ENCODE measurements around the gene SNAI3.

Gene SNAI3

GRCh38 chr16:88645455-88645854 is 40.9 kb downstream of the SNAI3 start:
- TF ChIP-seq POLR2A (IDR thresholded peaks at IDR 0.05; ENCODE audit: low read length) (no peak), GATA1 (IDR thresholded peaks at IDR 0.05; ENCODE audit: low read depth, low read length) (no peak)
- no peak for DNase-seq

GRCh38 chr16:88643644-88643932 is 42.7 kb downstream of the SNAI3 start:
- TF ChIP-seq GATA1 (IDR thresholded peaks at IDR 0.05; ENCODE audit: low read depth, low read length), result no peak
- TF ChIP-seq POLR2A (IDR thresholded peaks at IDR 0.05; ENCODE audit: low read length), result no peak

GRCh38 chr16:88642881-88643643 is 43.2 kb downstream of the SNAI3 start:
- no peak for DNase-seq
- TF ChIP-seq GATA1 (IDR thresholded peaks at IDR 0.05; ENCODE audit: low read depth, low read length) (no peak), POLR2A (IDR thresholded peaks at IDR 0.05; ENCODE audit: low read length) (no peak)

More at GRCh38 chr16:88643644-88643932, 42.7 kb downstream of the SNAI3 start:
- DNase-seq, result no peak

GRCh38 chr16:88640498-88641247 is 45.6 kb downstream of the SNAI3 start:
- TF ChIP-seq GATA1 (IDR thresholded peaks at IDR 0.05; ENCODE audit: low read depth, low read length) (no peak), POLR2A (IDR thresholded peaks at IDR 0.05; ENCODE audit: low read length) (no peak)
- no peak for DNase-seq

- TF ChIP-seq GATA1 (IDR thresholded peaks at IDR 0.05; ENCODE audit: low read depth, low read length) (no peak), POLR2A (IDR thresholded peaks at IDR 0.05; ENCODE audit: low read length) (no peak)
- no peak for DNase-seq
Measured at GRCh38 chr16:88640039-88640495, 46.2 kb downstream of the SNAI3 start.

- DNase-seq, result no peak
Measured at GRCh38 chr16:88639231-88640038, 46.9 kb downstream of the SNAI3 start.

GRCh38 chr16:88638323-88639230 is 47.7 kb downstream of the SNAI3 start, which contains the start of gene IL17C:
IL17C (plus strand) TSS chr16:88638572; CDS start chr16:88638642, 70 bp downstream.
- no peak for DNase-seq
- no peak for TF ChIP-seq GATA1 (IDR thresholded peaks at IDR 0.05; ENCODE audit: low read depth, low read length)
- no peak for TF ChIP-seq POLR2A (IDR thresholded peaks at IDR 0.05; ENCODE audit: low read length)

More at GRCh38 chr16:88639231-88640038, 46.9 kb downstream of the SNAI3 start:
- TF ChIP-seq POLR2A (IDR thresholded peaks at IDR 0.05; ENCODE audit: low read length), result no peak
- no peak for TF ChIP-seq GATA1 (IDR thresholded peaks at IDR 0.05; ENCODE audit: low read depth, low read length)

GRCh38 chr16:88636488-88637265 is 49.6 kb downstream of the SNAI3 start:
- no peak for DNase-seq
- TF ChIP-seq GATA1 (IDR thresholded peaks at IDR 0.05; ENCODE audit: low read depth, low read length) (no peak), POLR2A (IDR thresholded peaks at IDR 0.05; ENCODE audit: low read length) (no peak)

- DNase-seq, result no peak
- no peak for TF ChIP-seq POLR2A (IDR thresholded peaks at IDR 0.05; ENCODE audit: low read length)
- no peak for TF ChIP-seq GATA1 (IDR thresholded peaks at IDR 0.05; ENCODE audit: low read depth, low read length)
Measured at GRCh38 chr16:88635671-88636319, 50.5 kb downstream of the SNAI3 start.

GRCh38 chr16:88634994-88635670 is 51.2 kb downstream of the SNAI3 start:
- no peak for DNase-seq
- TF ChIP-seq POLR2A (IDR thresholded peaks at IDR 0.05; ENCODE audit: low read length) (no peak), GATA1 (IDR thresholded peaks at IDR 0.05; ENCODE audit: low read depth, low read length) (no peak)

All from erythroblast (primary cell).